Progenitor cell of endocrine pancreas (in vitro differentiated cells): Measurements from ENCODE around the gene MRRF. TPM values are rescaled to one million over a fixed set of nuclear protein-coding genes. Genes with fewer than 3 reads are reported as not detected.

Experiments used
- DNase-seq: peaks from one replicate; pipeline ENCODE4 v3.0.0; 2021; ENCODE audit warnings: low spot score; ENCODE audit not compliant: unreplicated experiment
- H3K27ac Mint-ChIP-seq: 2 replicates; pipeline ENCODE4 v1.8.0; 2021; ENCODE audit warnings: mild to moderate bottlenecking, moderate library complexity, mixed read lengths
- H3K27me3 Mint-ChIP-seq: 2 replicates; pipeline ENCODE4 v1.8.0; 2021; ENCODE audit warnings: mixed read lengths
- H3K36me3 Mint-ChIP-seq: 2 replicates; pipeline ENCODE4 v1.8.0; 2022; ENCODE audit warnings: mixed read lengths; ENCODE audit not compliant: insufficient read depth
- H3K4me1 Mint-ChIP-seq: 2 replicates; pipeline ENCODE4 v1.8.0; 2021; ENCODE audit warnings: low read depth, mixed read lengths
- H3K4me3 Mint-ChIP-seq: 2 replicates; pipeline ENCODE4 v1.8.0; 2021; ENCODE audit warnings: low read depth, mild to moderate bottlenecking, moderate library complexity, mixed read lengths
- H3K9me3 Mint-ChIP-seq: 2 replicates; pipeline ENCODE4 v1.8.0; 2021; ENCODE audit warnings: low read depth, mixed read lengths
- total RNA-seq: library from RNA; stranded (reverse); gene quantifications from 2 replicates; pipeline ENCODE4 v1.2.1, GENCODE V29; 2021
- TF ChIP-seq, protein P1 (sequence below): fragments of 200-600 bp; sonication (generic); IDR thresholded peaks from one replicate; pipeline ENCODE4 v1.5.0; 2021; ENCODE audit warnings: antibody characterized with exemption, mild to moderate bottlenecking; ENCODE audit not compliant: unreplicated experiment

MRRF gene
- total RNA-seq, 1 donor from 2014 or later, result 34.3 TPM

DNA sequence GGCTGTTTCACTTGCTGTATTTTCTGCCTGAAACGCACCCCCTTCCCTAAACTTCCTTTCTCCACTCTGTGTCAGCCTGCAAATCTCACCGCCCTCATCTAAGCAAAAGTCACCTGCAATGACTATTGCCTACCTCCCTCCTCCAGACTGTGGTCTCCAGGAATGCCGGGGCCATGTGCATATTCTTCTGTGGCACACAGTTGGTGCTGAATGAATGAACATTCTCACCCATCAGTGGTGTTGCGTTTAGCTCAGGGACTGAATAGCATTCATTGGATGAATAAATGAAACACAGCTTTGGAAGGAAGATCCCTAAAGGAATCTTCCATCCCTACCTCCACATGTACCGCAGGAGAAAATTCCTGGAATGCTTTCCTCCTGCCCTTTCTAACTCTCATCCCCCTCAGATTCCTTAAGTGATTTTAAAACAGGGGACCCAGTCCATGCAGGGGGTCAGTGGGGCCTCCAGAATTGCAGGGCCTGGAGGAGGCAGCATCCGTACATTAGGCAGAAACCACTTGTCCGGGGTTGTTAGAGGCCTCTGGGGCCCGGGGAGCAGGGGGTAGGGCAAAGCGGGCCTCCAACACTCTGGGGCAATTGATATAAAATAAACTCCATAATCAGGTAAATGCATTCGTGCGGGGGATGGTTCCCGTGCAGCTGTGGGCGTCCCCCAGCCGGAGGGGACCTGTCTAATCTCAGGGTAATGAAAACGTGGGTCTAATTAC, 77.8 kb downstream of the MRRF start:
- TF ChIP-seq, protein P1, sequence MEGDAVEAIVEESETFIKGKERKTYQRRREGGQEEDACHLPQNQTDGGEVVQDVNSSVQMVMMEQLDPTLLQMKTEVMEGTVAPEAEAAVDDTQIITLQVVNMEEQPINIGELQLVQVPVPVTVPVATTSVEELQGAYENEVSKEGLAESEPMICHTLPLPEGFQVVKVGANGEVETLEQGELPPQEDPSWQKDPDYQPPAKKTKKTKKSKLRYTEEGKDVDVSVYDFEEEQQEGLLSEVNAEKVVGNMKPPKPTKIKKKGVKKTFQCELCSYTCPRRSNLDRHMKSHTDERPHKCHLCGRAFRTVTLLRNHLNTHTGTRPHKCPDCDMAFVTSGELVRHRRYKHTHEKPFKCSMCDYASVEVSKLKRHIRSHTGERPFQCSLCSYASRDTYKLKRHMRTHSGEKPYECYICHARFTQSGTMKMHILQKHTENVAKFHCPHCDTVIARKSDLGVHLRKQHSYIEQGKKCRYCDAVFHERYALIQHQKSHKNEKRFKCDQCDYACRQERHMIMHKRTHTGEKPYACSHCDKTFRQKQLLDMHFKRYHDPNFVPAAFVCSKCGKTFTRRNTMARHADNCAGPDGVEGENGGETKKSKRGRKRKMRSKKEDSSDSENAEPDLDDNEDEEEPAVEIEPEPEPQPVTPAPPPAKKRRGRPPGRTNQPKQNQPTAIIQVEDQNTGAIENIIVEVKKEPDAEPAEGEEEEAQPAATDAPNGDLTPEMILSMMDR, result no peak
- Mint-ChIP-seq H3K4me3 (no peak overlapping the region), H3K4me1 (no peaks in the 10 kb centered on the region), H3K27ac (no peak overlapping the region), H3K27me3 (peaks cover 52% of the 10 kb centered on the region), H3K9me3 (no peaks in the 10 kb centered on the region), H3K36me3 (no peaks in the 10 kb centered on the region)
- no peak for DNase-seq

DNA sequence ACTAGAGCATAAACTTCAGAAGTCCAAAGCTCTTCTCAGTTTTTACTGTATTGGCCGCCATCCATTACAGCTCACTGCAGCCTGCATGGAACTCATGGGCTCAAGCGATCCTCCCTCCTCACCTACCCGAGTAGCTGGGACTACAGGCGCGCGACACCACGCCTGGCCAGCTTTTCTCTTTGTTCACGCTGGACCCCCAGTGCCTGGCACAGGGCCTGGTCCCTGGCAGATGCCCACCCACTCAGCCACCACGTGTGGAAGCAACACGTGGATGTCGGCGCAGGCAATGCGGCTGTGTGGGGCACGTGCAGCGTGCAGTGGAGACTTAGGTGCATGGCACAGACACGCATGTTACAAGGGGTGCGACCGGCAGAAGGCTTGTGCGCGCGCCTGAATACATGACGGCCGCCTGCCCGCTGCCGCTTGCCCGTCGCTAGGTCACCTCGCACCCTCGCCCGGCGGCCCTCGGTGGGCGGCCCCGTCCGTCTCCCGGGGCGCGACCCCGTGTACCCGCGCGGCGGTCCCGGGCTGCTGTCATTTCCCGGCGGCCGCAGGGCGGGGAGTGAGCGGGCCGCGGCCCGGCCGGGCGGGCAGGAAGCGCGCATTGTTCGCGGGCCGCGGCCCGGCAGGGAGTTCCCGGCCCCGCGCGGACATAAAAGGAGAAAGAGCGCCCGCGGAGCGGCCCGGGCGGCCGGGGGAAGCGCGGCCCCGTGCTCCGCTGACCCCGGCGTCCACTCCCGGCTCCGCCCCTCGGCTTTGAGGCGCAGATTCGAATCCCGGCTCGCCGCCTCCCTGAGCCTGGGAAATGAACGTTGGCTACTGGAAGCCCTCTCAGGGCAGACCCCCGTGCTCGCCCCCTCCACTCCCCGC, 82.0 kb downstream of the MRRF start:
- no peaks in the 10 kb centered on the region for H3K36me3 Mint-ChIP-seq
- TF ChIP-seq, protein P1, result no peak
- H3K4me1 Mint-ChIP-seq, result no peaks in the 10 kb centered on the region
- H3K4me3 Mint-ChIP-seq, result peak overlapping the region; percentile 77
- H3K27me3 Mint-ChIP-seq, result peaks cover 54% of the 10 kb centered on the region
- no peaks in the 10 kb centered on the region for H3K9me3 Mint-ChIP-seq
- DNase-seq, result peak; percentile 19
- H3K27ac Mint-ChIP-seq, result peak overlapping the region; percentile 69

DNA sequence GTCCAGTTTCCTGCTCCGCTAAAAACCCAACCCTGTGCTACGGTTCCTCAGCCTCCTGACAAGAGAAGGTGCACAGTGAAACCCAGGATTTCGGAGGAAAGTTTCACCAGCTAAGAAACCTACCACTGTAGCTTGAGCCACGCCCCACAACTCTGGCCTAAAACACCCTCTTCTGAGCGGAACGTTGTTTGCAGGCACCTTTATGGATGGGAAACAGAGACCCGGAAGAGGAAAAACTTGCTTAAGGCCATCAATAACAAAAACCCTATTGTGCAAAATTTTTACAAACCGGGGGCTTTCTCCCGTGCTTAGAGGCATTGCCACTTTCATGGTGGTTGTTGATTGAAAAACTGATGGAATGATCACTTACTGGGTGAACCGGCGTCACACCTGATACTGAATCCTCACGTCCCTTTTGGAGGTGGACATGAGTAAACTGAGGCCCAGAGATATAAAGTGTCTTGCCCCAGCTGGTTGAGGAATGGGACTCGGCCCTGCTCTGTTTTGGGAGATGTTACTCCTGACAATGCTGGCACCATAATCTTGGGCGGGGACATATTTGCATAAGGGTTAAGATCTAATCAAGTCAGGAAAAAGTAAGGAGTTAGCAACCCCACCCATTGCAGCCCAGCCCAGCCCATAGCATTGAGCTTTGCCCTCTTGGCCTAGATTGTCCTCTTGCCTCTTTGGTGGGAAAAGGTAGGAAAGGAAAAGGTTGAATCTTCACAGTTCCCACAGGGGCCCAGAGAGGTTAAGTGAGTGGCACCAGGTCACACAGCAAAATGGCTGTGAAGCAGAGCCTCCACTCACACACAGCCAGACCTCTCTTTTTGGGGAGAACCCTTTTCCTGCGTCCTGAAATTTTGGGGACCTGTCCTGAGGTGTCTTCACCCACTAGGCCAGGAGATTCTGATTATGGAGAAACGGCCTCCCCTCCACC, 82.9 kb downstream of the MRRF start:
- H3K36me3 Mint-ChIP-seq, result no peaks in the 10 kb centered on the region
- no peak for DNase-seq
- H3K4me3 Mint-ChIP-seq, result peak overlapping the region; percentile 77
- H3K4me1 Mint-ChIP-seq, result no peaks in the 10 kb centered on the region
- H3K27ac Mint-ChIP-seq, result peak overlapping the region; percentile 69
- TF ChIP-seq, protein P1, result no peak
- no peaks in the 10 kb centered on the region for H3K9me3 Mint-ChIP-seq
- peaks cover 47% of the 10 kb centered on the region for H3K27me3 Mint-ChIP-seq

DNA sequence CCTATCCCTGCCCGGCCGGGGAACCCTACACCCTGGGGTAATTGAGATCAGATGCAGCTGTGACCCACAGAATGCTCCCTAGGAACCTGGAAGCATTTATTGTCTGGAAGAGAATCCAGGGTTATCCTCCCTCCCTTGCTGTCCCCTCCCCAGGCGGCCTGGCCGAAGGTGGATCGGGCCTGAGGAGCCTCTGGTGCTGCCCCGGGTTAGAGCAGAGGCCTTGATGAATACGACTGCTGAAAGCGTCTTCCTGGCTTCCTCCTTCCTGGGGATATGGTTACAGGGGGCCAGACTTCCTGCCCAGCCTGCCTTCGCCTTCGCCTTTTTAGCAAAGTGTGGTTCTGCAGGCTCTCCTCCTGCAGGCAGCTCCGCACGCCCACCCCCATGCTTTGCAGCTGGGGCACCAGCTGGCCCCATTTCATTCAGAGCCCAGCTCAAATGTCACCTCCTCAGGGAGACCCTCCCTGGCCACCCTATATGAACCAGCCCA, 83.7 kb downstream of the MRRF start:
- DNase-seq, result no peak
- no peak overlapping the region for H3K27ac Mint-ChIP-seq
- no peak overlapping the region for H3K4me3 Mint-ChIP-seq
- no peaks in the 10 kb centered on the region for H3K9me3 Mint-ChIP-seq
- H3K36me3 Mint-ChIP-seq, result no peaks in the 10 kb centered on the region
- TF ChIP-seq, protein P1, result no peak
- peaks cover 47% of the 10 kb centered on the region for H3K27me3 Mint-ChIP-seq
- no peaks in the 10 kb centered on the region for H3K4me1 Mint-ChIP-seq
